Measurements from ENCODE around the gene TAF1D. TPM values are rescaled to one million over a fixed set of nuclear protein-coding genes. Genes with fewer than 3 reads are reported as not detected.
"Not testable (repeated sequence)": the region's sequence is repeated elsewhere in the genome, so short reads cannot be mapped to it uniquely, and the experiment has no call there.

The TAF1D gene
- total RNA-seq, 1 experiment from 2014 or later = 78.6 TPM

- no peak for DNase-seq (ENCODE audit: low read depth)
Observed at GRCh38 chr11:93747122-93747521, 5.8 kb upstream of the TAF1D start.

- DNase-seq (ENCODE audit: low read depth) = no peak
Observed at GRCh38 chr11:93746101-93746500, 4.8 kb upstream of the TAF1D start.

DNA sequence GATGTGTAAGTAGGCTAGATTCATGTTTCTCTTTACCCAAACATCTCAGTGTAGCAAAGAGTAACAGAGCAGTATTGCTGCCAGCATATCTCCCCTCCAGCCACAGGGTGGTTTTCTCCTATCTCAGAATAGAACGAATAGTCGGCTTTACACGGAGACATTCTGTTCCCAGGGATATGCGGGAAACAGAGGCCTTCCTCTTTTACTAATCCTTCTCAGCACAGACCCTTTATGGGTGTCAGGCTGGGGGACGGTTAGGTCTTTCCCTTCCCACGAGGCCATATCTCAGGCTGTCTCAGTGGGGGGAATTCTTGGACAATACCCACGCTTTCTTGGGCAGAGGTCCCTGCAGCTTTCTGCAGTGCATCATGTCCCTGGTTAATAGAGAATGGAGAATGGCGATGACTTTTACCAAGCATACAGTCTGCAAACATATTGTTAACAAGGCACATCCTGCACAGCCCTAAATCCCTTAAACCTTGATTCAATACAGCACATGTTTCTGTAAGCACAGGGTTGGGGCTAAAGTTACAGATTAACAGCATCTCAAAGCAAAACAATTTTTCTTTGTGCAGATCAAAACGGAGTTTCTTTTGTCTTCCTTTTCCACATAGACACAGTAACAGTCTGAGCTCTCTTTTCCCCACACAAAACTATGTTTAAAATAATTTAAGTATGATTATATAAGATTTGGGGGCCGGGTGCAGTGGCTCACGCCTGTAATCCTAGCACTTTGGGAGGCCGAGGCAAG lies 3.9 kb upstream of the TAF1D start:
- DNase-seq (ENCODE audit: low read depth) = not testable (repeated sequence)

DNA sequence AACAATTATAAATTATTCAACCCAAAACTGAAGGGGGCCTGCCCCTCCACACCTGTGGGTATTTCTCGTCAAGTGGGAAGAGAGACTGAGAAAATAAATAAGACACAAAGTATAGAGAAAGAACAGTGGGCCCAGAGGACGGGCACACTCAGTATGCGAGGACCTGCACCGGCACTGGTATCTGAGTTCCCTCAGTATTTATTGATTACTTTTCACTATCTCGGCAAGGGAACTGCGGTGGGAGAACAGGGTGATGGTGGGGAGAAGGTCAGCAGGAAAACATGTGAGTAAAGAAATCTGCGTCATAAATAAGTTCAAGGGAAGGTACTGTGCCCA lies 3.3 kb upstream of the TAF1D start:
- DNase-seq (ENCODE audit: low read depth) = no peak

- no peak for DNase-seq (ENCODE audit: low read depth)
Observed at GRCh38 chr11:93743291-93743690, 2.0 kb upstream of the TAF1D start.

- peak; percentile 73 for DNase-seq (ENCODE audit: low read depth)
Observed at GRCh38 chr11:93741882-93742226, 559 bp upstream of the TAF1D start.

GRCh38 chr11:93740730-93741093 lies 583 bp downstream of the TAF1D start:
- peak; percentile 63 for DNase-seq (ENCODE audit: low read depth)

- DNase-seq (ENCODE audit: low read depth) = peak; percentile 58
Observed at GRCh38 chr11:93740031-93740729, 1.1 kb downstream of the TAF1D start.

GRCh38 chr11:93738647-93739081 lies 2.6 kb downstream of the TAF1D start:
- DNase-seq (ENCODE audit: low read depth) = no peak

DNA sequence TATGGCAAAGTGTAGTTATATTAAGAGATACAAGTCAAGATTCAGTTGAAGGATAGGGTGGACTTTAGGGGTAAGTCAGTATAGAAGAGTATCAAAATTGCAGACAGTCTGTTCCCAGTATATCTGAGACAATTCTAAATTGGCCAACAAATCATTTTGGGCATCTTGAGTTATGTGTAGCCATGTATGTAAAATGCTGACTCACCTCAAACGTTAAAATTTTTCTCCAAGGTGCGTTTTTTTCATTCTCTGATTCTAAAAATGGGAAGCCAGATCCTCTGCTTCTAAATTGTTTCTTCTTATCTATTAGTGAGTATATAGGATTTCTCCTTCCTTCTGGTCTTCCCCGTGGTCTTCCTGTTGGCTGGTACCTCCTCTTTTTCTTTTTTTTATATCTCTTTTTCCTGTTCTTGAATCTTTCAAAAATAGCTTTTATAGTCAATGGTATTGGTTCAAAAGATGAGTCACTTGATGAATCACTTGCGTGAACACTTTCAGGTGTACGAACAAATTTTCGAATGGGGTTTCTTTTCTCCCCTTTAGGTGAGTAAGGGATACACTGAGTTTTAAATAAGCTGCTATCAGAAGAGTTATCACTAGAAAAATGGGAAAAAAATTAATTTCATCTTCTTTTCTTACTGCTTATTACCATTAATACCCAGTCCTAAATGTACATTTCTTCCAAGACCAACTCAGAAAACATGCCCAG lies 3.2 kb downstream of the TAF1D start:
- DNase-seq (ENCODE audit: low read depth) = peak; percentile 52

GRCh38 chr11:93736129-93736528 lies 5.2 kb downstream of the TAF1D start:
- no peak for DNase-seq (ENCODE audit: low read depth)

DNA sequence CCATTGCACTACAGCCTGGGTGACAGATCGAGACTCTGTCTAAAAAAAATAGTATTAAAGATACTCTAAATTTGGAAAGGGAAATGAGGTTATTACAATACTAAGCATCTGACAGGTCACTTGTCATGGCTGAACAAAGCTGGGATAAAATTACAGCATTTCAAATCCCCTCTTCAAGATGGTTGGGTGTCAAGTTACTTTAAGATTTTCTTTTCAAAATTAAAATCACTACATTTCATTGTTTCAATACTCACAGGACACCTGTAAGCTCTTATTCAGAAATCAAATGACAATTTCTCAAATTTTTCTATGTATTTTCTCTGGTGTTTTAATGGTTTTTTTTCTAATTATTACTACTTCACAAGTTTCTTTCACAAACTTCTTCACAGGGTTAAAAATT lies 5.7 kb downstream of the TAF1D start:
- no peak for DNase-seq (ENCODE audit: low read depth)

DNA sequence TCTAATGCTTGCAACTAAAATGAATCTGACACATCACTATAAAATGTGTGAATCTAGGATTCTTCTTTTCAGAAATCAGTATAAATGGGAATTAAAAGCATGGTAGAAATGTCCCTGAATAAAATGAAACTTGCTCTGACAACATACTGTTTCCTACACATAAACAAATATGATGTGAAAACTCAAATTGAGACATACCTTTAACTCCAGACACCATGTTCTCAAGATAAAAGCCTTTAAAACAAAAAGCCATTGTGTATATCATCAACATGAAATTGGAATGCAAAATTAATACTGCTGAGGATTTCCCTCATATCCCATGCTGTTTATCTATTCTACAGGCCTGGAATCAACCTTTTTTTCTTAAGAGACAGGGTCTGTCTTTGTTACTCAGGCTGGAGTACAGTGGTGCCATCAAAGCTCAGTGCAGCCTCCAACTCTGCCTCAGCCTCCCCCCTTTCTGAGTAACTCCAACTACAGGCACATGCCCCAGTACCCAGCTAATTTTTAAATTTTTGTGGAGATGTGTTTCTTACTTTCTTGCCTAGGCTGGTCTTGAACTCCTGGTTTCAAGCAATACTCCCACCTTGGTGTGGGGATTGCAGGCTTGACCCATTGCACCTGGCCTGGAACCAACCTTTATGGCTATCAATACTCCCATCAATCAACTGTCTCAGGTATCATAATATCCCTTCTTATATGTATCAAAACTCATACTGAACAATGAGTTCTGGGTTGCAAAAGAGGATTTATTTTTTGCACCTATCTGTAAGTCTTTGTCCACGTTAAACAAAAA lies 6.7 kb downstream of the TAF1D start:
- no peak for DNase-seq (ENCODE audit: low read depth)

- no peak for DNase-seq (ENCODE audit: low read depth)
Observed at GRCh38 chr11:93733474-93733873, 7.8 kb downstream of the TAF1D start.

DNA sequence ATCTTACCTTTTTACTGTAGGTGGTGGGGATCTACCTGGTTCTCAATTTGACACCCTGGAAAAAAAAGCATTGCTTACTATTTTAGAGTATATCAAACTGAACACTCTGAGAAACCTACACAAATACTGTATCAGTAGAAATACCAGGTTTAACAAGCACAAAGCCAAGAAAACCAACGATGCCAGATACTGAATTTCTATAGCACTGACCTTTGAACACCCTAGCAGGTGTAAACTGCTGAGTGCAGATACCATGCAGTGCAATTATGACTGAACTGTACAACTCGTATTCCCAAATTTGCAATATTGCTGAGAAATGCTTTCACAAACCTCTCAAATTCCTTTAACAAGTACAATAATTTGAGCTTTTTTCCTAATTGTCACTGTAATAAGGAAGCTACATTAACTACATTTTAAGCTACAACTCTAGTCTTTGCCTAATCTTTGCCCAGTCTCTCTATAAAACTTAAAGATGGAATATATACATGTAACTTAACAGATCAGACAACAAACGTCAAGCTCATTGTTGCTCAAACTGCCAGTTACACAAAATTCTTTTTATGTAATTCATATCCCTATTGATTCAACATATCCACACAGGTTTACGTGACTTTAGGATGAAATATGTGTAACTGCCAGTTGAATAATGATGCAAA lies 8.9 kb downstream of the TAF1D start:
- no peak for DNase-seq (ENCODE audit: low read depth)

- DNase-seq (ENCODE audit: low read depth) = no peak
Observed at GRCh38 chr11:93730108-93731107, 10.9 kb downstream of the TAF1D start.

DNA sequence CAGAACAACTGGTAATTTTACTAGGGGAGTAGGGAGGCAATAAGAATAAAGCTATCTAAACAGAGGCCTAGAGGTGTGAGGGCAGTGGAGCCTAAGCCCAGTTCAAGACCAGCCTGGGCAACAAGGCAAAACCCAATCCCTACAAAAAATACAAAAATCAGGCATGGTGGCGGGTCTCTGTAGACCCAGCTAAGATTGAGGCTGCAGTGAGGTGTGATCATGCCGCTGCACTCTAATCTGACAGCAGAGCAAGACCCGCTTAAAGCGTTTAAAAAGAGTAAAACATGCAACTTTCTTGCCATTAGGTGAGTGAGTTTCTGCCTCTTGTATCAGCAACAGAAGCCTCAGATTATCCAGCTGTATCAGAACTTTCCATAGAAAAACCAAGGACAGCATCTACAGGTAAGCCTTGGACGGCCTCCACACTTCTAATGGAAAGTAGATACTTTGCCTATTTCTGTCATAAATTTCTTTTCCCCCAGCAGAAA lies 12.1 kb downstream of the TAF1D start:
- DNase-seq (ENCODE audit: low read depth) = peak; percentile 8

- DNase-seq (ENCODE audit: low read depth) = no peak
Observed at GRCh38 chr11:93728792-93729128, 12.5 kb downstream of the TAF1D start.

DNA sequence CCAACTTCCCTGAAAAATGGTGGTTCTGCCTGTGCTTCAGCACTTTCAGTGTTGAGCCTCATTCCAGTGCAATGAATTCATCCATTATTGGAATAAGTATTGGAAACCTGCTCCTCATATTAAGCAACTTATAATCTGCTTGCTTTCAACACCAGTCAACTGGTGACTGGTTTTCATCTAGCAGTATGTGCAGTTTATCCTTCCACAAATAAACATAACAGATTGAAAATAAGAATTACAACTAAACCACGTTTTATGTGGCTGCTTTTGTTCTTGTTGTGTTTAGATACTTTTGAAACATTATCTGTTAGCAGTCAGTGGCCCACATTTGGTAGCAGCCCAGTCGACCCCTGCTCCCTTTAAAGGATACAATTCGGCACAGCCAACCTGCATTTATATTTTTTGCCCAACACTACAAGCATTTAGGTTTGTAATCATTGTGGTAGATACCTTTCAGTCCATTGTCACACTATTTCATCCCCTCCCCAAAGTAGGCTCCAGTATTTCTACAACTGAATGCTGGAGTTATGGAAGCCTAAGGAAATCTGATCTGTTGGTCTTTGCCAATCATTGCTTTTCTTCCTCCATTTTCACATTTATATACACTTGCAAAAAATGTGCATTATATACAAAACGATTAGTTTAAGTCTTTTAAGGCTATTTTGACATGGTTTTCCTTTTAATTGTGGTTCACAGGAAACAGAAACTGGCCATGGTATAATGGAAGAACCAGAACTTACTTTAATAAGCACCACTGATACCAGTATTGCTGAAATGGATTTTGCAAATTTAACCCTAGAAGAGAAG lies 13.1 kb downstream of the TAF1D start:
- no peak for DNase-seq (ENCODE audit: low read depth)

- DNase-seq (ENCODE audit: low read depth) = no peak
Observed at GRCh38 chr11:93724089-93724488, 17.2 kb downstream of the TAF1D start.
